GM19452 (cell line): ENCODE data around the gene SLC2A6.

Experiments
- ATAC-seq: cut with Tn5 transposase; IDR thresholded peaks from one replicate; pipeline ENCODE4 v1.9.1; 2021; ENCODE audit not compliant: unreplicated experiment

Gene SLC2A6

GRCh38 chr9:133516256-133516960 lies 37.5 kb upstream of the SLC2A6 start:
- no peak for ATAC-seq

GRCh38 chr9:133515615-133516255 lies 36.8 kb upstream of the SLC2A6 start:
- ATAC-seq: no peak

GRCh38 chr9:133515240-133515610 lies 36.3 kb upstream of the SLC2A6 start:
- no peak for ATAC-seq

GRCh38 chr9:133514460-133515239 lies 35.8 kb upstream of the SLC2A6 start:
- ATAC-seq: no peak

- ATAC-seq: no peak
These were observed 34.6 kb upstream of the SLC2A6 start for GRCh38 chr9:133513214-133514100.

- ATAC-seq: no peak
These were observed 33.6 kb upstream of the SLC2A6 start for GRCh38 chr9:133512253-133513213.

- no peak for ATAC-seq
These were observed 32.7 kb upstream of the SLC2A6 start for GRCh38 chr9:133511607-133512006.

GRCh38 chr9:133510926-133511505 lies 32.1 kb upstream of the SLC2A6 start:
- no peak for ATAC-seq

- no peak for ATAC-seq
These were observed 30.5 kb upstream of the SLC2A6 start for GRCh38 chr9:133509179-133510083.

GRCh38 chr9:133508046-133508445 lies 29.1 kb upstream of the SLC2A6 start:
- ATAC-seq: no peak

- ATAC-seq: no peak
These were observed 28.5 kb upstream of the SLC2A6 start for GRCh38 chr9:133507246-133507965.

GRCh38 chr9:133506653-133507038 lies 27.7 kb upstream of the SLC2A6 start:
- ATAC-seq: no peak

- no peak for ATAC-seq
These were observed 27.2 kb upstream of the SLC2A6 start for GRCh38 chr9:133505901-133506652.

- no peak for ATAC-seq
These were observed 26.4 kb upstream of the SLC2A6 start for GRCh38 chr9:133505186-133505830.

GRCh38 chr9:133502112-133502511 lies 23.2 kb upstream of the SLC2A6 start:
- ATAC-seq: no peak

GRCh38 chr9:133499892-133500270 lies 21.0 kb upstream of the SLC2A6 start:
- no peak for ATAC-seq
